Measurements from ENCODE around the gene RAB31. TPM values are rescaled to one million over a fixed set of nuclear protein-coding genes. Genes with fewer than 3 reads are reported as not detected.

RAB31 gene
- total RNA-seq, 1 experiment from 2014 or later: 2.3 TPM

GRCh38 chr18:9696701-9697100 lies 11.4 kb upstream of the RAB31 start:
- Mint-ChIP-seq H3K4me1 (ENCODE audit: low read depth, unreplicated experiment) (no peaks in the 10 kb centered on the region), H3K9me3 (ENCODE audit: low read depth, unreplicated experiment) (no peaks in the 10 kb centered on the region), H3K27me3 (ENCODE audit: unreplicated experiment) (peaks cover 12% of the 10 kb centered on the region), H3K27ac (ENCODE audit: unreplicated experiment) (no peak overlapping the region), H3K4me3 (ENCODE audit: low read depth, unreplicated experiment) (no peak overlapping the region), H3K36me3 (ENCODE audit: insufficient read depth, unreplicated experiment) (no peaks in the 10 kb centered on the region)
- intact Hi-C loops (cut with micrococcal nuclease; ENCODE audit: unreplicated experiment): no loop called here
- CTCF ChIA-PET: no interaction called here
- no peak for DNase-seq
- no TSS peak for BruUV-seq (replicated peaks)
- no peak for TF ChIP-seq CTCF (IDR thresholded peaks at IDR 0.05; ENCODE audit: unreplicated experiment)

- TF ChIP-seq CTCF (IDR thresholded peaks at IDR 0.05; ENCODE audit: unreplicated experiment): no peak
- no peak for DNase-seq
- Mint-ChIP-seq H3K4me3 (ENCODE audit: low read depth, unreplicated experiment) (no peak overlapping the region), H3K9me3 (ENCODE audit: low read depth, unreplicated experiment) (no peaks in the 10 kb centered on the region), H3K36me3 (ENCODE audit: insufficient read depth, unreplicated experiment) (no peaks in the 10 kb centered on the region), H3K27ac (ENCODE audit: unreplicated experiment) (no peak overlapping the region), H3K4me1 (ENCODE audit: low read depth, unreplicated experiment) (no peaks in the 10 kb centered on the region), H3K27me3 (ENCODE audit: unreplicated experiment) (peaks cover 12% of the 10 kb centered on the region)
- CTCF ChIA-PET: no interaction called here
- no TSS peak for BruUV-seq (replicated peaks)
- intact Hi-C loops (cut with micrococcal nuclease; ENCODE audit: unreplicated experiment): no loop called here
Observed at GRCh38 chr18:9697121-9697520, 11.0 kb upstream of the RAB31 start.

GRCh38 chr18:9698497-9698896 lies 9.6 kb upstream of the RAB31 start:
- H3K27ac Mint-ChIP-seq (ENCODE audit: unreplicated experiment): no peak overlapping the region

GRCh38 chr18:9700261-9700796 lies 7.8 kb upstream of the RAB31 start:
- intact Hi-C loops (cut with micrococcal nuclease; ENCODE audit: unreplicated experiment): no loop called here
- H3K9me3 Mint-ChIP-seq (ENCODE audit: low read depth, unreplicated experiment): no peaks in the 10 kb centered on the region
- no TSS peak for BruUV-seq (replicated peaks)
- H3K4me3 Mint-ChIP-seq (ENCODE audit: low read depth, unreplicated experiment): no peak overlapping the region
- TF ChIP-seq CTCF (IDR thresholded peaks at IDR 0.05; ENCODE audit: unreplicated experiment): no peak
- H3K36me3 Mint-ChIP-seq (ENCODE audit: insufficient read depth, unreplicated experiment): no peaks in the 10 kb centered on the region
- no peak for DNase-seq
- CTCF ChIA-PET: interaction anchor here (0.6 to 0.8 kb wide), 2 partner anchors 10 to 23 kb away, joined by 3 to 5 read pairs; no protein-coding TSS in a partner anchor
- H3K4me1 Mint-ChIP-seq (ENCODE audit: low read depth, unreplicated experiment): no peaks in the 10 kb centered on the region
- no peak overlapping the region for H3K27ac Mint-ChIP-seq (ENCODE audit: unreplicated experiment)
- H3K27me3 Mint-ChIP-seq (ENCODE audit: unreplicated experiment): peaks cover 34% of the 10 kb centered on the region

More at GRCh38 chr18:9698497-9698896, 9.6 kb upstream of the RAB31 start:
- no TSS peak for BruUV-seq (replicated peaks)
- Mint-ChIP-seq H3K36me3 (ENCODE audit: insufficient read depth, unreplicated experiment) (no peaks in the 10 kb centered on the region), H3K4me3 (ENCODE audit: low read depth, unreplicated experiment) (no peak overlapping the region), H3K4me1 (ENCODE audit: low read depth, unreplicated experiment) (no peaks in the 10 kb centered on the region), H3K27me3 (ENCODE audit: unreplicated experiment) (peaks cover 16% of the 10 kb centered on the region), H3K9me3 (ENCODE audit: low read depth, unreplicated experiment) (no peaks in the 10 kb centered on the region)
- CTCF ChIA-PET: interaction anchor here (0.6 to 1.0 kb wide), 2 partner anchors 14 to 670 kb away, joined by 3 read pairs; no protein-coding TSS in a partner anchor
- intact Hi-C loops (cut with micrococcal nuclease; ENCODE audit: unreplicated experiment): no loop called here
- no peak for TF ChIP-seq CTCF (IDR thresholded peaks at IDR 0.05; ENCODE audit: unreplicated experiment)
- no peak for DNase-seq

Measured in Calu3 (cell line).